HG03095 (cell line): Measurements from ENCODE around the gene KCTD3.

Source experiments
- ATAC-seq: cut with Tn5 transposase; IDR thresholded peaks from one replicate; pipeline ENCODE4 v1.9.1; 2021; ENCODE audit warnings: moderate library complexity; ENCODE audit not compliant: unreplicated experiment

KCTD3 gene

GRCh38 chr1:215555531-215555930, 11.6 kb upstream of the KCTD3 start:
- ATAC-seq: no peak

DNA sequence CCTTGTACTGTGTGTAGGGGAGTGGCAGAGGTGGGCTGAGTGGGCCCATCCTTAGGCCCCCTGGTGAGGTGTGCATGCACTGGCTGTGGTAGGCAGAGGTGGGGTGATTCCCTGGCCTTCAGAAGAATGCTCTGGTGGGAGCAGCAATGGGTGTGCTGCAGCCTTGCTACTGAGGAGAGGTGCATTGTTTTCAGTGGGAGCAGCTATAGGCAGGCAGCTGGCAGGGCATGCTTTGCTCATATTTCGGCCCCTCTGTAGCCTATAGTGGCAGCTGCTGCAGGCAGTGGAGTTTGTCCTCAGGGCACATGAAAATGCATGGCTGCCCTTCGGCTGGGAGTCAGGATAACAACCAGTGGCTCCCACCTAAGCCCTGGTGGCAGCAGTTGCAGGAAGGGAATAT, 10.1 kb upstream of the KCTD3 start:
- ATAC-seq: no peak

GRCh38 chr1:215557504-215557903, 9.6 kb upstream of the KCTD3 start:
- no peak for ATAC-seq

DNA sequence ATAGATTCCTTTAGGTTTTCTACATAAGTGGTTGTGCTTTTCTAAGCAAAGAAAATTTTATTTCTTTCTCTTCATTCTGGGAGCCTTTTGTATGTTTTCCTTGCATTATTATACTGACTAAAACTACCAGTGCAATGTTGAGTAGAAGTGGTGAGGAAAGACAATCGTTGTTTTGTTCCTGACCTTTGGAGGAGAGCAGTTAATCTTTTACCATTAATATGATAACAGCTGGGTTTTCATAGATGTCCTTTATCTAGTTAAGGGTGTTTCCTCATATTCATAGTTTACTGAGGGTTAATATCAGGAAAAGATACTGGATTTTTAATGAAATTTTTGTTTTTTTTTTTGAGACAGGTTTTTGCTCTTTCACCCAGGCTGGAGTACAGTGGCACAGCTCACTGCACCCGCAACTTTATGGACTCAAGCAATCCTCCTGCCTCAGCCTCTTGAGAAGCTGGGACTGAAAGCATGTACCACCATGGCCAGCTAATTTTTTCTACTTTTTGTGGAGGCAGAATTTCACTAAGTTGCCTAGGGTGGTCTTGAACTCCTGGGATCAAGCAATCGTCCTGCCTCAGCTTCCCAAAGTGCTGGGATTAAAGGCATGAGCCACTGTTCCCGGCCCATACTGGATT, 9.0 kb upstream of the KCTD3 start:
- no peak for ATAC-seq

- peak; percentile 50 for ATAC-seq
Measured at GRCh38 chr1:215567491-215568298, 591 bp downstream of the KCTD3 start.

- no peak for ATAC-seq
Measured at GRCh38 chr1:215568299-215568692, 1.2 kb downstream of the KCTD3 start.

DNA sequence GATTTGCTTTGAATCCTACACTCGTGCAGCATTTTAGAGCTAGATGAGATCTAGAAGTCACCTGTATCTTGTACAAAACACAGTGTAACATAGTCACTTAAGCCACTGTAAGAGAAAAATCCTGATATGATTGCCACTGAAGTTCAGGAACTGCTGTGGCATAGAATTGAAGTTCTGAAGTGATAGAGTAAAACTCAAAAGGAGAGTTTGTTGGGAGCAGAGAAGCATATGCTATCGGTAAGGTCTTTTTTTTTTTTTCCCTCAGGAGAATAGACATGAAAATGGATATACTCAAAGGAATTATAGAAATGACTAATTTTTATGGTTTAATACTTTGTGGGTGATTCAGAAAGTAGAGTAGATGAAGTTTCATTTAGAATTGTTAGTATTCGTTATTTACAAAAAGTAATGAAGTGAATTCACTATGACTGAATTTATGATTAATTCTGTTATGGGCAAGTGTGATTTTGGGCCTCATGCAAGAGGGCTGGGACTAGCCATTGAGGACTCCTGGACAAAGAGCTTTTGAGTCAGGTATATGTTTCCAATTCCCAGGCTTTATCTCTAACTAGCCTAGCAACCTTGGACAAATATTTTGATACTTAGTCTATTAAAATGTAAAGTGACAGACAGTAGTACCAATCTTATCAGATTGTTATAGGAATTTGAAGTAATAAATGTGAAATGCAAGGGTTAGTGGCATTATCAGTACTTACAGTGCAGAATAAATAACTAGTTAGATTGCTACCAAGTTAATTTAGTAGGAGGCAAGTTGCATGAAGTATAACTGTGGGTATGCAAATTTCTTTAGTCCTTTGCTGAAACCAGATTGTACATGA, 3.1 kb downstream of the KCTD3 start:
- ATAC-seq: no peak

GRCh38 chr1:215581896-215582295, 14.8 kb downstream of the KCTD3 start:
- ATAC-seq: no peak

DNA sequence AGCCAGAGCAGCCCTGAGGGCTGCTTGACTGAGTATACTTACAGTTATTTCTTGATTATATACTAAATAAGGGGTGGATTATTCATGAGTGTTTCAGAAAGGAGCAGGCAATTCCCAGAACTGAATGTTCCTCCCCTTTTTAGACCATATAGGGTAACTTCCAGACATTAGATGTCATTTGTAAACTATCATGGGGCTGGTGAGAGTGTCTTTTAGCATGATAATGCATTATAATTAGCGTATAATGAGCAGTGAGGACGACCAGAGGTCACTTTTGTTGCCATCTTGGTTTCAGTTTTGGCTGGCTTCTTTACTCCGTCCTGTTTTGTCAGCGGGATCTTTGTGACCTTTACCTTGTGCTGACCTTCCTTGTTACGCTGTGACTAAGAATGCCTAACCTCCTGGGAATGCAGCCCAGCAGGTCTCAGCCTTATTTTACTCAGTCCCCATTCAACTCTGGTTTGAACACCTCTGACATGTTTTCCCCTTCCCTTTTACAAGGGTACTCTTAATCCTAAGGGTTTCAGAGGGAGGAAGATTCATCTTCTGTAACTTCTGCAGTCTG, 16.2 kb downstream of the KCTD3 start:
- ATAC-seq: no peak

- peak; percentile 70 for ATAC-seq
Measured at GRCh38 chr1:215584389-215584788, 17.3 kb downstream of the KCTD3 start.

DNA sequence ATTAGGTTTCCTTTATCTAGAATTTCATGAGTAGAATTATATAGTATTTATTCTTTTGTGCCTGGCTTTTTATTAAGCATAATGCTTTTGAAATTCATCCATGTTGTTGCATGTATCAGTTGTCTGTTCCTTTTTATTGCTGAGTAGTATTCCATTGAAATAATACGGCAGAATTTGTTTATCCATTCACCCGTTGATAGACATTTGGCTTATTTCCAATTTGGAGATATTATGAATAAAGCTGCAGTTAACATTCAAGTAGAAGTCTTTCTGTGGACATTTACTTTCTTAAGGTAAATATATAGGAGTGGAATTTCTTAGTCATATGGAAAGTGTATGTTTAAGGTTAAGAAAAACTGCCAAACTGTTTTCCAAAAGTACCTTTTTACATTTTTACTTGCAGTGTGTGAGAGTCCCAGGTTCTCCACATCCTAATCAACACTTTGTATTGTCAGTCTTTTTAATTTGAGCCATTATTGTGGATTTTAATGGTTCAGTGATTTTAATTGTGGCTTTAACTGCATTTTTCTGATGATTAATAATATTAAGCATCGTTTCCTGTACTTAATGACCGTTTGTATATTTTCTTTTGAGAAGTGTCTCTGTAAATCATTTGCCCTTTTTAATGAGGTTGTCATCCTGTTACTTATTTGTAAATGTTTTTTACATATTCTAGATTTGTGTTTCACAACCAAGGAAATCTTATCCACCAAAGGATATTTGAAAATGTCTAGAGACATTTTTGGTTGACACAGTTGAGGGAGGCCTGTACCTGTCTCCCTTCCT, 22.7 kb downstream of the KCTD3 start:
- ATAC-seq: no peak

DNA sequence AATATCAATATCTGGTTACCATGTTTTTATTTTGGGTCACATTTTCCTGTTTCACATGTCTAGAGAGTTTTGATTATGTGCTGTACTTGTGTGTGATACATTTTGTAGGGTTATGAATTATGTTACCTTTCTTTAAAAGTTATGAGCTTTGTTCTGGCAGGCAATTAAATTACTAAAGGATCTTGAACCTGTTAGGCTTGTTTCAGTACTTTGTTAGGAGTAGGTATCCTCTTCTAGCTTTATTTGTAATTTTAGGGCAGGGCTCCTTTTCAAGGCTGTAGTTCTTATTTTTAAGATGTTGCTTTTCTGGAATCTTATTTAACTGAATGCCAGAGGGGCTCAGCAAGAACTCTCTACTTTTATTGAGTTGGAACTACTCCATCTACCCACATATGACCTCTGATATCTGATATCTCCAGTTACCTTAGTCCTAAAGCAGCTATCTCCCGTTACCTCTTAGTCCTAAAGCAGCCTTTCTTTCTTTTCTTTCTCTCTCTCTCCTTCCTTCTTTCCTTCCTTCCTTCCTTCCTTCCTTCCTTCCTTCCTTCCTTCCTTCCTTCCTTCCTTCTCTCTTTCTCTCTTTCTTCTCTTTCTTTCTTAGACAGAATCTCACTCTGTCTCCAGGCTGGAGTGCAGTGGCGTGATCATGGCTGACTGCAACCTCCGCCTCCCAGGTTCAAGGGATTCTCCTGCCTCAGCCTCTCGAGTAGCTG, 23.8 kb downstream of the KCTD3 start:
- ATAC-seq: no peak

- no peak for ATAC-seq
Measured at GRCh38 chr1:215594640-215595039, 27.5 kb downstream of the KCTD3 start.

DNA sequence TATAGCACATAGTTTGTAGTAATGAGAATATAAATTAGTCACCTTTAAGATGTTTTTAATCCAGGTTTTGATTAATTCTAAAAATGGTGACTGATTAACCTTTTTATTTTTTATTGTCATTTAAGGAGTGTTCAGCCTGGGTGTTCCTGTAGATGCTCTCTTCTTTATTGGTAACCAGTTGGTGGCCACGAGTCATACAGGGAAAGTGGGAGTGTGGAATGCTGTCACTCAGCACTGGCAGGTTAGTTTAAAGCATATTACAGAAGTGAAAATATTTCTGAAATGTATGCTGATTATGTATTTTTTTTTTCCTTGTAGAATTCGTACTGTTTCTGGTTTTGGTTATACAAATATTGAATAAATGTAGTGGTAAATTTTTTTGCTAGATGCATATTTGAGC, 28.1 kb downstream of the KCTD3 start:
- ATAC-seq: no peak

- no peak for ATAC-seq
Measured at GRCh38 chr1:215597961-215598360, 30.9 kb downstream of the KCTD3 start.

DNA sequence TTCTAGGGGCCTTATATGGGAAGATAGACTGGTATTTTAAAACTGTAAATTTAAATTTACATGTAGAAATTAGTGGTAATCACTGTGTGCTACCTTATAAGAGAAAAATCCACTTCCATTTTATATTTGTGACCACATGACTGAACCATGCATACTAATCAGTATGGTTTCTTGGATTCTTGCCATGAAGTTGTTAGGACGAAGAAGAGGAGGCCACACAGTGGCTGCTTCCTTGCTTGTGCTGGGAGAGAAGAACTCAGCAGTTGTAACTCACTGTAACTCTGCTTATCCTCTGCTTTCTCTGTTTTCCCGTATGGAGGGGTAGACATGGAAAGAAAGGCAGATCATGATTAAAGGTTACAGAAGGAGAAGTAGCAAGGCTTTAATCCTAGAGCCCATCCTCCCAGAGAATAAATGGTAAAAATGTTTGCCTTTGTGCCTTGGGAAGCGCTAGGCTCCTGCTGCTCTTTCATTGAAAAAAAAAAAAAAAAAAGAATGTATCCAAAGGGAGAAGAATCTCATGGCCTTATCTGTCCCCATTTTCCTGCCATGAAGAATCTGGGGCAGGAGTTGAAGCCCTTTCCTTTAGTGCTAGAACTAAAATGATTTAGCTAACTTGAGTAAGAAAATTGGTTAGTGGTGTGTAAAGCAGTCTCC, 32.4 kb downstream of the KCTD3 start:
- no peak for ATAC-seq

- ATAC-seq: no peak
Measured at GRCh38 chr1:215600258-215600792, 33.2 kb downstream of the KCTD3 start.

- no peak for ATAC-seq
Measured at GRCh38 chr1:215600867-215601266, 33.8 kb downstream of the KCTD3 start.

- ATAC-seq: no peak
Measured at GRCh38 chr1:215601276-215601675, 34.2 kb downstream of the KCTD3 start.
